IMR-90 (cell line): ENCODE results near the gene ZKSCAN8. TPM values are rescaled to one million over a fixed set of nuclear protein-coding genes. Genes with fewer than 3 reads are reported as not detected.

Source experiments
- ATAC-seq: fragments of 200-7000 bp; cut with Tn5 transposase; 2 replicates; pipeline ENCODE4 v1.9.1; 2020; ENCODE audit warnings: low read depth, mild to moderate bottlenecking, moderate library complexity
- BruUV-seq: library from RNA; stranded (reverse); fragments of 400-500 nt; replicated peaks from 2 replicates; lab custom pipeline; 2021; lab: Mats Ljungman, UMichigan
- CTCF ChIA-PET: fragments of 300-600 bp; formaldehyde crosslinking; extraction: SDS; loops from one replicate; lab custom pipeline; 2021; ENCODE audit warnings: antibody characterized with exemption; lab: Yijun Ruan, JAX
- POLR2A ChIA-PET: fragments of 300-600 bp; sonication (Branson Sonifier 250); formaldehyde crosslinking; loops from one replicate; lab custom pipeline; 2022; ENCODE audit warnings: antibody characterized with exemption; ENCODE audit not compliant: unreplicated experiment; lab: Charles Lee
- DNase-seq: peaks from one replicate; pipeline ENCODE4 v3.0.0; 2013
- H2AFZ ChIP-seq: replicated peaks from 2 replicates; pipeline ENCODE3; 2013; ENCODE audit warnings: low read length, mild to moderate bottlenecking; ENCODE audit not compliant: poor library complexity
- H2AK5ac ChIP-seq: 2 replicates; pipeline ENCODE4 v1.6.1; 2013; ENCODE audit warnings: low read depth, low read length, inconsistent platforms
- H2AK9ac ChIP-seq: replicated peaks from 2 replicates; pipeline ENCODE3; 2013; ENCODE audit warnings: mild to moderate bottlenecking, low read depth, low read length, moderate library complexity; ENCODE audit not compliant: poor library complexity
- H2BK120ac ChIP-seq: 2 replicates; pipeline ENCODE4 v1.6.1; 2013; ENCODE audit warnings: low read depth, low read length, inconsistent platforms
- H2BK15ac ChIP-seq: 3 replicates; pipeline ENCODE4 v1.6.1; 2013; ENCODE audit warnings: low read depth, low read length, inconsistent platforms
- H2BK20ac ChIP-seq: 2 replicates; pipeline ENCODE4 v1.6.1; 2013; ENCODE audit warnings: low read depth, mild to moderate bottlenecking, inconsistent platforms, low read length, moderate library complexity
- H2BK5ac ChIP-seq: 2 replicates; pipeline ENCODE4 v1.6.1; 2013; ENCODE audit warnings: mild to moderate bottlenecking, low read depth, low read length, inconsistent platforms; ENCODE audit not compliant: poor library complexity, severe bottlenecking
- H3K14ac ChIP-seq: replicated peaks from 2 replicates; pipeline ENCODE4 v1.6.1; 2013; ENCODE audit warnings: low read depth, low read length, inconsistent platforms
- H3K18ac ChIP-seq: 2 replicates; pipeline ENCODE4 v1.6.1; 2013; ENCODE audit warnings: low read depth, low read length, control low read depth
- H3K23ac ChIP-seq: 2 replicates; pipeline ENCODE4 v1.6.1; 2013; ENCODE audit warnings: low read depth, low read length, inconsistent platforms
- H3K27ac ChIP-seq: 2 replicates; pipeline ENCODE4 v1.5.1; 2013; ENCODE audit warnings: mild to moderate bottlenecking, control low read depth, low read length; ENCODE audit not compliant: insufficient read depth
- H3K27me3 ChIP-seq: 2 replicates; pipeline ENCODE4 v1.6.1; 2013; ENCODE audit warnings: low read length; ENCODE audit not compliant: control insufficient read depth, insufficient read depth
- H3K36me3 ChIP-seq: 2 replicates; pipeline ENCODE4 v1.6.1; 2013; ENCODE audit warnings: low read length, mixed read lengths; ENCODE audit not compliant: control insufficient read depth, insufficient read depth
- H3K4ac ChIP-seq: 2 replicates; pipeline ENCODE4 v1.6.1; 2013; ENCODE audit warnings: low read depth, low read length, inconsistent platforms
- H3K4me1 ChIP-seq: 2 replicates; pipeline ENCODE4 v1.6.1; 2013; ENCODE audit warnings: low read length, mixed read lengths; ENCODE audit not compliant: control insufficient read depth, insufficient read depth
- H3K4me2 ChIP-seq: 2 replicates; pipeline ENCODE4 v1.6.1; 2013; ENCODE audit warnings: low read depth, mild to moderate bottlenecking, control low read depth, low read length, moderate library complexity
- H3K4me3 ChIP-seq: 2 replicates; pipeline ENCODE4 v1.5.1; 2013; ENCODE audit warnings: low read depth, mild to moderate bottlenecking, control low read depth, low read length, moderate library complexity; ENCODE audit not compliant: insufficient read depth
- H3K56ac ChIP-seq: 2 replicates; pipeline ENCODE4 v1.6.1; 2013; ENCODE audit warnings: low read length, inconsistent platforms; ENCODE audit not compliant: insufficient read depth; ENCODE audit errors: extremely low read depth
- H3K79me1 ChIP-seq, 2 experiments: 2 replicates each; pipeline ENCODE4 v1.6.1; 2013; ENCODE audit warnings: low read length in 2 of 2, inconsistent platforms in 1 of 2, low read depth in 1 of 2
- H3K9ac ChIP-seq: 2 replicates; pipeline ENCODE4 v1.6.1; 2013; ENCODE audit warnings: low read depth, low read length, control low read depth
- H3K9me1 ChIP-seq: 2 replicates; pipeline ENCODE4 v1.6.1; 2013; ENCODE audit warnings: low read length, inconsistent platforms; ENCODE audit not compliant: insufficient read depth
- H3K9me3 ChIP-seq: 2 replicates; pipeline ENCODE4 v1.6.1; 2013; ENCODE audit warnings: low read length; ENCODE audit not compliant: control insufficient read depth, insufficient read depth
- H4K20me1 ChIP-seq: 2 replicates; pipeline ENCODE4 v1.6.1; 2013; ENCODE audit warnings: low read length, inconsistent platforms; ENCODE audit not compliant: insufficient read depth
- H4K5ac ChIP-seq: 2 replicates; pipeline ENCODE4 v1.6.1; 2013; ENCODE audit warnings: mild to moderate bottlenecking, low read depth, low read length, control low read depth
- H4K8ac ChIP-seq, 2 experiments: 2 replicates each; pipeline ENCODE4 v1.6.1; 2013; ENCODE audit warnings: low read depth in 2 of 2, low read length in 2 of 2, control low read depth in 1 of 2, inconsistent platforms in 1 of 2
- H4K91ac ChIP-seq: 2 replicates; pipeline ENCODE4 v1.6.1; 2013; ENCODE audit warnings: low read depth, low read length, inconsistent platforms; ENCODE audit not compliant: insufficient read depth
- CEBPB ChIP-seq: IDR thresholded peaks from 2 replicates; pipeline ENCODE4 v1.6.1; 2012; ENCODE audit warnings: low read depth, low read length, improper control_type of control experiment
- CHD1 ChIP-seq: IDR thresholded peaks from 2 replicates; pipeline ENCODE4 v1.6.1; 2012; ENCODE audit warnings: low read depth, low read length, improper control_type of control experiment
- WGBS, 2 experiments: methylation state at CpG; one replicate each; pipeline versions ENCODE4 v1.1.5 to v1.1.7; 2013; ENCODE audit warnings: missing lambda C conversion rate in 2 of 2; ENCODE audit not compliant: insufficient read length in 1 of 2; ENCODE audit errors: extremely low coverage in 2 of 2; 5-methylcytosine and 5-hydroxymethylcytosine counted together
- dilution Hi-C: fragments of 300-500 bp; cut with HindIII; formaldehyde crosslinking; loops from one replicate; pipeline ENCODE4 v1.14.3; 2018; ENCODE audit warnings: low sequenced_read_pairs; ENCODE audit not compliant: unreplicated experiment
- in situ Hi-C: fragments of 300-500 bp; cut with MboI; formaldehyde crosslinking; loops from 3 replicates; pipeline ENCODE4 v1.14.3; 2019; ENCODE audit warnings: low sequenced_read_pairs, inconsistent platforms, mixed read lengths
- intact Hi-C: fragments of 100-400 bp; cut with micrococcal nuclease; formaldehyde crosslinking; loops from 2 replicates; pipeline ENCODE4 v1.10.0; 2022
- polyA plus RNA-seq, 3 experiments: library from polyadenylated mRNA; depleted of rRNA; stranded (reverse); fragments of >200 nt; gene quantifications; 2 replicates each; pipeline ENCODE4 v1.2.3, GENCODE V29; 2012; ENCODE audit warnings: low replicate concordance in 1 of 3
- total RNA-seq: library from RNA; depleted of rRNA; stranded (reverse); fragments of >200 nt; gene quantifications from 2 replicates; pipeline ENCODE4 v1.2.3, GENCODE V29; 2012

Gene ZKSCAN8
- total and polyA plus RNA-seq, 2 of the 4 experiments (the other 2 are of a cell fraction): 8.3 to 22.8 TPM

DNA sequence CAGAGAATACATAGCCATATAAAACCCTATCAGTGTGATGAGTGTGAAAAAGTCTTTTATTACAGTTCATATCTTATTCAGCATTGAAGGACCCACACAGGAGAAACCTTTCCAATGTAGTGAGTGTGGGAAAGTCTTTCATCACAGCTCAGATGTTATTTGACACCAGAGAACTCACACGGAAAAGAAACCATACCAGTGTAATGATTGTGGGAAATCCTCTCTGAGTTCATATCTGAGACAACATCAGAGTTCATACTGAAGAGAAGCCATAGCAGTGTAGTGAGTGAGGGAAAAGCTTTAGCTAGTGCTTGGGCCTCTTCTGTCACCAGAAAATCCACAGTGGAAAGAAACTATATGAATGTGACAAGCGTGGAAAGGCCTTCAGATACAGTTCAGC is 25.9 kb upstream of the ZKSCAN8 start:
- Histone ChIP-seq H3K27me3 (no peaks in the 10 kb centered on the region), H3K4me1 (no peaks in the 10 kb centered on the region), H3K14ac (no peak overlapping the region), H2BK5ac (no peak overlapping the region), H2AFZ (no peak overlapping the region), H2BK20ac (no peak overlapping the region), H3K18ac (no peak overlapping the region), H3K79me1 (no peaks in the 10 kb centered on the region; a peak in 1 of 4 replicates), H3K23ac (no peak overlapping the region), H2AK9ac (no peak overlapping the region), H3K9ac (no peak overlapping the region), H3K36me3 (peaks cover 26% of the 10 kb centered on the region), H3K9me1 (no peaks in the 10 kb centered on the region; the same call in 1 of the 2 replicates), H4K91ac (no peak overlapping the region), H4K8ac (no peak overlapping the region), H3K4me2 (no peak overlapping the region), H3K9me3 (no peaks in the 10 kb centered on the region), H4K5ac (no peak overlapping the region), H4K20me1 (no peaks in the 10 kb centered on the region), H3K4me3 (no peak overlapping the region), H3K56ac (no peak overlapping the region), H2AK5ac (no peak overlapping the region), H3K4ac (no peak overlapping the region), H3K27ac (no peak overlapping the region), H2BK120ac (no peak overlapping the region), H2BK15ac (no peak overlapping the region)
- DNase-seq: no peak
- in situ Hi-C loops: no loop called here
- CTCF ChIA-PET: interaction anchor here (0.6 to 1.5 kb wide), 2 partner anchors 11 to 67 kb away, joined by 3 read pairs; no protein-coding TSS in a partner anchor
- TF ChIP-seq CHD1 (no peak), CEBPB (no peak)
- WGBS, 2 experiments: no CpG with 5 or more reads among the region's 2 CpGs
- POLR2A ChIA-PET: no interaction called here
- ATAC-seq: no peak
- intact Hi-C loops: no loop called here
- no TSS peak for BruUV-seq
- dilution Hi-C loops: no loop called here
